GM21528 (cell line): ENCODE results near the gene AKR1B1.
A peak's percentile ranks its signal among the peaks of the same experiment; 100 is the strongest.
"Not testable (repeated sequence)": the region's sequence is repeated elsewhere in the genome, so short reads cannot be mapped to it uniquely, and the experiment has no call there.

Experiments
- ATAC-seq: cut with Tn5 transposase; IDR thresholded peaks from one replicate; pipeline ENCODE4 v1.9.1; 2021; ENCODE audit warnings: mild to moderate bottlenecking, moderate library complexity; ENCODE audit not compliant: unreplicated experiment, low FRiP score

Gene AKR1B1

DNA sequence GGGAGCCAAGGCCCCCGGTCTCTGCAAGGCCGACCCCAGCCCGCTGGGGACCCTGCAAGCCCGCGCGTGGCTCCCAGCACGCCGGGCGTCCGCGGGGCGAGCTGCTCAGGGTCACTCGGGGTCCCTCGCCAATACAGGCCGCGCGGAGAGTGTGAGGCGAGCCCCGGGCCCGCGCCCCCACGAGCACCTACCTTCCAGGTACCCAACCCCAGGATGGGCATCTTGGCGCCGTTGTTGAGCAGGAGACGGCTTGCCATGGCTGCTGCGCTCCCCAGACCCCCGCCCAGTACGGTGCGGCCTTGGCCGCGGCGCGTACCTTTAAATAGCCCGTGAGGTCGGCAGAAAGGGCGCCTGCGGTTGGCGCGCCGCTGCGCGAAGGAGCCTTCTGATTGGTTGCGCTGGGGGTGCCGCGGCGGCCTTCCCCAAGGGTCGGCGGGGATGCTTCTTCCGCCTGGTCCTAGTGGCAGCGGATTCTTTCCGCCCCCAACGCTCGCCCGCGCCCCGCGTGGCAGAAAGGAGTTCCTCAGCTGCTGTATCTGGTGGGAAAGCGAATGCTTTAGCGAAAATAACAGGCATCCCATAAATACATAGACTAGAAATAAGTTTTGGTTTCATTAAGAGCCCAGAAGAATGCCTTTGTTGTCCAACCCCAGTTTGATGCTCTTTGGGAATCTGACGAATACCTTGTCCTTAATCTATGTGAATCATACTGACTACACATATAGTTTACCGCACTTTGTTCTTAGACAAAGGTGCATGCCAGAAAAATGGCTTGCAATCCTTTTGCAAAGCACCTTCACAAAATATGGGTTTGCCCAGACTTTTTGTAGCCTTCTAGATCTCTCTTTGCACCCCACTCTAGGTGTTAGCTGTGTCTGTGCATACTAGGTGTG is at the start of gene AKR1B1:
Gene AKR1B1, minus strand, starts transcription at position 295 of the 893 bp plus-strand sequence. Its CDS starts 38 bp downstream, at position 257.
- peak; percentile 93 for ATAC-seq

DNA sequence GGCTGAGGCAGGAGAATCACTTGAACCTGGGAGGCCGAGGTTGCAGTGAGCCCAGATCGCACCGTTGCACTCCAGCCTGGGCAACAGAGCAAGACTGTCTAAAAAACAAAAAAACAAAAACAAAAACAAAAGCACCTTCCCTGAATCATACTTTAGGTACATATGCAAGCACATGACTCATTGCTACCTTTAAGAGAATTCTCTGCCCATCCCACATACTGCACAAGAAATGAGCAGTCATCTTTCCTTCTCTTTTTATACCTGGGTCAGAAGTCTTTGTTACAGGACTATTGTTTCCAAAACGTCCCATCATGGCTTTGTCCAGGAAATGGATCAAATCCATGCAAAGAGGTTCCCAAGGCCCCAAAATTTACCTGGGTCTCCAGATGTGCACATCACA is 47.0 kb upstream of the AKR1B1 start:
- ATAC-seq: no peak

DNA sequence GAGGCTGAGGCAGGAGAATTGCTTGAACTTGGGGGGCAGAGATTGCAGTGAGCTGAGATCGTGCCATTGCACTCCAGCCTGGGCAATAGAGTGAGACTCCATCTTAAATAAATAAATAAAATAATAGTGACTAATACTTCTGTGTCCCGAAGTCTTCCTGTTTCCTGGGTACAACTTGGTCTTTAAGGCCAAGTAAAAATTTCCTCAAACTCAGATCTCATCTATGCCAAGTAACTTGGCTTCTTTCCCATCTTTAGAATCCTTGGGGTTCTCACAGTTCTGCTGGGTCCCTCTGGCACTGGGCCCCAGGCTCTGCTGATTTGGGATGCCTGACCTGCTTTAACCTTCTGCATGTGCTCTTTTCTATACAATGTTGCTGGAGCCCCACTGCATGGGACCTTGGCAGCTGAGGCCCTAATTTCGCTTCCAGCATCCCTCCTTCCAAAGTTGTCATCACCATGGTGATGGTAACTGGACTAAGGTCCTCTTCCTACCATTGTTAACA is 45.8 kb upstream of the AKR1B1 start:
- no peak for ATAC-seq

DNA sequence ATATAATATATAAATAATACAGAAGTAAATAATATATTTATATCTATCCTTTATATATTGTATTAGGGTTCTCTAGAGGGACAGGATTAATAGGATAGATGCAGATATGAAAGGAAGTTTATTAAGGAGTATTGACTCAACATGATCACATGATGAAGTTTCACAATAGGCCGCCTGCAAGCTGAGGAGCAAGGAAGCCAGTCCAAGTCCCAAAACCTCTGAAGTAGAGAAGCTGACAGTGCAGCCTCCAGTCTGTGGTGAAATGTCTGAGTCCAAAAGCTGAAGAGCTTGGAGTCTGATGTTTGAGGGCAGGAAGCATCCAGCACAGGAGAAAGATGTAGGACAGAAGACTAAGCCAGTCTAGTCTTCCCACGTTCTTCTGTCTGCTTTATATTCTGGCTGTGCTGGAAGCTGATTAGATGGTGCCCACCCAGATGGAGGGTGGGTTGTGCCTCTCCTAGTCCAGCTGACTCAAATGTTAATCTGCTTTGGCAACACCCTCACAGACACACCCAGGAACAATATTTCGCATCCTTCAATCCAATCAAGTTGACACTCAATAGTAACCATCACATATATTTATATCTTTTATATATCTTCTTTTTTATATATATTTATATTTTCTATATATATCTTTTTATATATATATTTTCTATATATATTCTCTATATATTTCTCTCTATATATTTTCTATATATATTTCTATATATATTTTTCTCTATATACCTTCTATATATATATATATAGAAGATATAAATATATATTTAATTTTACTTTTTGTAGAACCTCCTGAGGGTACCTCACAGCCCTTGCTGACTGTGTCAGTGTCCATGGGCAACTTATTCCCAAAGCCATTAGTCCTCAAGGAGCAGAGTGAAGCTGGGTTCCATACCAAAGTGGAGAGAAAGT is 43.8 kb upstream of the AKR1B1 start:
- ATAC-seq: no peak

DNA sequence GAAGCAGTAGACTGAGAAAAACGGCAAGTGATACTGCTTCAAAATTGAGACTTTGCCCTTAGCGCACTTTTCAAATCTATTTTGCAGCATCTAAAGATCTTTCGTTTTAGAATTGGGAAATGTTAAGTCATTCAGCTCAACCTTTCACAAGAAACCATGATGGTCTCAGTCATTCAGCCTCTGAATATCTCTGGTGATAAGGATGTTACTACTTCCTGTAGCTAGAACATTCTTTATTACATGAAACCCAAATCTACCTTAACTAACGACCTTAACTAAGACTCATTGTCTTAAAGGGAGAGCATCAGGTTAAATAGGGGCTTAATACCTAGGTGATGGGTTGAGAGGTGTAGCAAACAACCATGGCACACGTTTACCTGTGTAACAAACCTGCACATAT is 42.1 kb upstream of the AKR1B1 start:
- ATAC-seq: no peak

DNA sequence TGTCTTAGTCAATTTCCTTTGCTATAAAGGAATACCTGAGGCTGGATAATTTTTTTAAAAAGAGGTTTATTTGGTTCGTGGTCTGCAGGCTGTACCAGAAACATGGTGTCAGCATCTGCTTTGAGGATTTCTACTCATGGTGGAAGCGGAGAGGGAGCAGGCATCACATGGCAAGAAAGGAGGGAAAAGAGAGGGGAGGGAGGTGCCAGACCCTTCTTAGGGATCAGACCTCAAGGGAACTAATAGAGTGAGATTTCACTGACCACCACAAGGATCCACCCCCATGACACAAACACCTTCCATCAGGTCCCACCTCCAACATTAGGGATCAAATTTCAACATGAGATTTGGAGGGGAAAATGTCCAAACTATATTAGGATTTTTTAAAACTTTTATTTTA is 41.5 kb upstream of the AKR1B1 start:
- no peak for ATAC-seq

DNA sequence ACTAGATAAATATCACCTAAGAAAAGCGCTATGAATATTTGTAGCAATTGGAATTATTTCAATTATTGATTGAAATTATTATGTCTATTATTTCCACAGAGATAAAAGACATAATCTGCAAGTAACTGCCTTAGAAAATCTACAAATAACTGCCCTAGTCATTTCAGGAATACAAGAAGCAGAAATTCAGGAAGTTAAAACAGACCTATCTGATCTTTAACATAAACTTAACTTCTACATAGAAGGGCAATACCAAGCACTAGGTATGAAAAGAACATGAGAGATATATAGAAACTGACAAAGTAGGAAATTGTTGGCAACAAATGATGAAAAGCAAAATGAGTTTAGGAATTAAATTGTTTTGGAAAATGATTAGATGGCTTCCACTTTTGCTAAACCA is 36.6 kb upstream of the AKR1B1 start:
- no peak for ATAC-seq

DNA sequence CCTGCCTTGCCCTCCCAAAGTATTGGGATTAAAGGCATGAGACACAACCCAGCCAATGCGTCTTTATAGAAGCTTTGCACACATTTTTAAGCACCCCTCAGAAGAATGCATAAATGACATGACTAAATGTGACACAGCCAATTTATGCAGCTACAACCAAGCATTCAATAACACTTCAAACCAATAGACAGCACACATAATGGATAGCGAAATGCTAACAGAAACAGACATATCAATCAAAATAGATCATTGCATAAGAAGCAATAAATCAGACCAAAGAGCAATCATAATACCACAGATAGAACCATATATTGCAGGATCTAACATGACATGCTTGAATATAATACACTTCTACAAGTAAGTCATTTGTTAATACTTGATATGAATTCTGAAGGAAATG is 34.2 kb upstream of the AKR1B1 start:
- no peak for ATAC-seq

DNA sequence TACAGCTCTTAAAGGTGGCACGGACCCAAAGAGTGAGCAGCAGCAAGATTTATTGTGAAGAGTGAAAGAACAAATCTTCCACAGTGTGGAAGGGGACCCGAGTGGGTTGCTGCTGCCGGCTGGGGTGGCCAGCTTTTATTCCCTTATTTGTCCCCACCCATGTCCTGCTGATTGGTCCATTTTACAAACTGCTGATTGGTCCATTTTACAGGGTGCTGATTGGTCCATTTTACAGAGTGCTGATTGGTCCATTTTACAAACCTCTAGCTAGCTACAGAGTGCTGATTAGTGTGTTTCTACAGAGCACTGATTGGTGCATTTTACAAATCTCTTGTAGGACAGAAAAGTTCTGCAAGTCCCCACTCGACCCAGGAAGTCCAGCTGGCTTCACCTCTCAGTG is 28.8 kb upstream of the AKR1B1 start:
- ATAC-seq: not testable (repeated sequence)

DNA sequence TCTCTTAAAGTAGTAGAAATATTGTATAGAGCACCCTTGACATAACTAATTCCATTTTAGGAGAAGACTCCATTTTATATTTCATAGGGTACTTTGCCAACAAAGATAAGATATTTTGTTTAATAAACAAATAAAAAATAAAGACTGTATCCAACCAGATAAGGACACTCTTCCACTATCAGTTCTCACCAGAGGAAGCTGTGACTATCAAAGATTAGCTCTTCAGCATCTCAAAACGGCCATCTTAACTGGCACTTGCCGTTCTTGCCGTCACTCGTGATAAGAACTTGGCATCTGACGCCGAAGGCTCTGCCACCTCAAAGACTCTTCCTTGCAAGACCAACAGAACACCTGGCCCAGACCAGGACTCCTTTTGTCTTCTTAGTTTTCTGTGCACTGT is 26.3 kb upstream of the AKR1B1 start:
- ATAC-seq: no peak

DNA sequence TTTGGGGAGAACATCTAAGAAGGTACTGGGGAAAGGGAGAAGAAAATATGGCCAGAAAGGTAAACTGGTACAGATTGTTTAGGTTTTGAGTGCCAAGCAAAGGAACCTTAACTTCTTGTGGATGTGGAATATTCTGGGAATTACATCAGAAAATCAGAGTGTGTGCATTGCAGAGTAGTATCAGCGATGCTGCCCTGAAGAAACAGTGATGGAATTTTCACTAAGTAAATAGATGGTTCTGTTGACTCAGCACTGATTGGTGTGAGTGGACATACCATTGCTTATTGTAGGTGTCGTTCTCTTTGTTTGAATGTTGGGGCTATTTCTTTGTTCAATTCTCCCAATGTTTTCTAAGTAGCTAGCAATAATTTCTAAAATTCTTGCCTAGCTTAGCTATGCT is 24.4 kb upstream of the AKR1B1 start:
- ATAC-seq: no peak

DNA sequence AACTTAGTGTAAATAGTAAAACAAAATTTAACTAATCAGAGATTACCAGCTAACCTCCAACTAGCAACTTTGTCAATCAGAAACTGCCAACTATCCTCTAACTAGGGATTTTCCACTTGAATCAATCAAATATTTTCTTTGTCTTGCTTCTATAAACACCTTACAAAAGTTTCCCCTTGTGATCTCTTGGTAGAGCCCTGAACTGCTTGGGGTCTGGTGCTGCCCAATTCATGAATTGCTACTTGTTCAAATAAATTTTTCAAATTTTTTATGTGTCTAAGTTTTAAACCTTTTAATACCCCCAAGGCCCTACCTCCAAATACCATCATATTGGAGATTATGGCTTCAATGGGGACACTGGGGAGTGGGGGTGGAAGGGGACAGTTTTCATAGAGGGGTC is 24.0 kb upstream of the AKR1B1 start:
- no peak for ATAC-seq

DNA sequence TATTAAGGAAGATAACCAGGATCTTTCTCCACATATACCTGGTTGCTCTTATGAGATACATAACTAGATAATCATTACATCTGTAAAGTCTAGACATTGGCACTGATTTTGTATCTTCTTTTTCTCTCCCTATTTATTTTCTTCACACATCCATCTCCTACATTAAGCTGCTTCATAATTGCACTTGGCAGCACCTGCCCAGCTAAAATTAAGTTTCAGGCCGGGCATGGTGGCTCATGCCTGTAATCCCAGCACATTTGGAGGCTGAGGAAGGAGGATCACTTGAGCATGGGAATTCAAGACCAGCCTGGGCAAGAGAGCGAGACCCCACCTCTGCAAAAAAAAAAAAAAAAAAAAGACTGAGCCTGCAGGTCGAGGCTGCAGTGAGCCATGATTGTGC is 22.3 kb upstream of the AKR1B1 start:
- ATAC-seq: no peak

DNA sequence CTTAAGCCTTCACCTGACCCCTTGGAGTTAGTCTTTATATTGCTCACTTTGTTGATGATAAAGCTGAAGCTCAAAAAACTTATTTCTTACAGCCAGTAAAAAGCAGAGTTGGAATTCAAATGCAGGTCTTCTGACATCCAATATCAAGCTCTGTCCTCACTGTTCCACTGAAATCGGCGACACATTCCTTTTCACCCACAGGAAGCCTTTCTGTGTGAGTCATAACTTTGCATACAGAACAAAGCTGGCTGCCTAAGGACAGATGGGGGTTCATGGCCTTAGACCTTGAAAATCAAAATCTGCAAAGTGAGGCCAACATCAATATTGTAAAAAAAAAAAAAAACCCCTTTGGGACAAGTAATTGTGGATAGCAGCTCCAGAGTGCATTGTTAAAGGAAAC is 21.8 kb upstream of the AKR1B1 start:
- no peak for ATAC-seq

DNA sequence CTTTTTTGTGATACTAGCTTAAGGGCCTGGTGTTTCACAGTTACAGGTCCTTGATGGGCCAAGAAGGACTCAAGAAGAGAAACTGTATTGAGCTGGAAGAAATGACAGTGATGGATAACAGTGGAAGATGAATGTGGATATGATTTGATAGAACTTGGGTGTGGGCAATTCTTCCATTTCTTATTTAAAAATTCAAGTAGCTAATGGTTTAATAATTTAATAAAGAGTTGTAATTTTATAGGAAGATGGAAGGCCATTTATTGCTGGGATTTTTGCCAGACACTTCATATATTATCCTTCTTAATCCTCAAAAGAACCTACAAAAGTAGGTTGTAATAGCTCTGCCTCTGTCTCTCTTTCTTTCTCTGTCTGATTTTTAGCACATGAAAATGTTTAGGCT is 21.3 kb upstream of the AKR1B1 start:
- no peak for ATAC-seq

DNA sequence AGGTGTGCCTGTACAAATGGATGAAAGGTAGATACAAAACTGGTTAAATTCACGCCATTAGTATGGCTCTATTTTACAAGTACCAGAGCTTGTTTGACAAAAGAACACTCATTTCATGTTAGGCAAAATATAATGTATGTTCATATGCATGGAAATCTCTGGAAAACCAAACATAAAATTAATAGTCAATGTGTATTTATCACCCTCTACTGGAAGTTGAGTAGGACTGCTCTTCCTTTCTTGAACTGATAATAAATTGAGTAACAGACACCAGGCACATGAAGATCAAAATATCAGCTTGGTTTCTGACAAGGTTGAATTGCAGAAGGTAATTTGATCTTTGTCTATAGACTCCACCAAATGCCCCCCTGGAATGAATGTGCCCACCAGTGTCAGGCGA is 19.8 kb upstream of the AKR1B1 start:
- ATAC-seq: no peak

DNA sequence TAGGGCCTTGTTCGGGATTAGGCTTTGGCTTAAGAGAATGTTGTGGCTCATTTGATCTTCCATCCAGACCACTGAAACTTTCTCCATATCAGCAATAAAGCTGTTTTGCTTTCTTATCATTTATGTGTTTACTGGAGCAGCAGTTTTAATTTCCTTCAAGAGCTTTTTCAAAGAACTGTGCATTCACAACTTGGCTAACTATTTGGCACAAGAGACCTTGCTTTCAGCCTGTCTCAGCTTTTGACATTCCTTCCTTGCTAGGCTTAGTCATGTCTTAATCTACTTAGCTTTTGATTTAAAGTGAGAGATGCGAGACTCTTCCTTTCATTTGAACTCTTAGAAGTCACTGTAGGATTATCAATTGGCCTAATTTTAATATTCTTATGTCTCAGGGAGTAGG is 19.1 kb upstream of the AKR1B1 start:
- ATAC-seq: no peak

DNA sequence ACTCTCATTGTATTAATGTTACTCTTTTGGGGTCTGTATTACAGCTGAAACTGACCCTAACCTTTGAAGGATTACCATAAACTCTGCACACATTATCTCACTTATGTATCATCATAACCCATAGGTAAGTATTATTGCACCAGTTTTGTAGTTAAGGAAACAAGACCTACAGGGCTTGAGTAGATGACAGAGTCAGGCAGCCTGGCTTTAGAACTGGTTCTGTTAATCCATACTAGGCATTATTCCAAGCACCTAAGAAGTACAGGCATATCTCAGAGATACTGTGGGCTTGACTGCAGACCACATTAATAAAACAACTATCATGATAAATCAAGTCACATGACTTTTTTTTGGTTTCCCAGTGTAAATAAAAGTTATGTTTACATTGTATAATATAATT is 17.1 kb upstream of the AKR1B1 start:
- no peak for ATAC-seq

DNA sequence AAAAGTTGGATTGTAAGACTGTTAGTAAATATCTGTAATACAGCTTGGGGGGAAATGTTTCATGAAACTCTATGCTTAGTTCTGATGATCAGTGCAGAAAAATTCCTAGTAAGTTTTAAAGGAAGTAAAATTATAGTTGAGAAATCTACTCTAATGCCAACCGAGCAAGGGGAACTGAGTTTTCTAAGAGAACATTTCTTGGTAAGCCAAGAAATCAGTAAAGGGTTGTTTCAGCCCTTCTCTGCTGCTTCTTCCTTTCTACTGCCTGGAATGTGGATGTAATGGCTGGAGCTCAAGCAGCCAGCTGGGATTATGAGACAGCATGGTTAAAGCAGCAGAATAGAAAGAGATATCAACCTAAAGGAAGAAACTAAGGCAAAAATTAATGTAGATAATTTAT is 15.9 kb upstream of the AKR1B1 start:
- ATAC-seq: no peak

DNA sequence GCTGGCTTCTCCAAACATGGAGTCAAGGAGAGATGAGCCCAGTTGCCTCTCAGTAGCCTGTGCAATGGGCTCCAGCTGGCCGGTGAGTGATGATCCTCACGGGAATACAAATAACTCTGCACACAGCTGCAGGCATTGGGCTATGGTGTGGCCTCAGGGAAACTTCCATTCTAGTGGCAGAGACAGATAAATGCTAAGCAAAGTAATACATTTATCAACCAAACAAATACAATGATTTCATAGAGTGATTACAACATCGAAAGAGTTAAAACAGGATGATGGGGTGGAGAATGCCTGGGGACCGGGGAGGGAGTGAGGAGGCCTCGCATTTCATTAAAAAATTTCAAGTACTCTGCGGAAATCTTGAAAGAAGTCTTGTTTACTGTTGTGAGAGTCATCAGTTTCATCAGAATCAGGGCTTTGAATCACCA is 15.0 kb upstream of the AKR1B1 start:
- no peak for ATAC-seq

DNA sequence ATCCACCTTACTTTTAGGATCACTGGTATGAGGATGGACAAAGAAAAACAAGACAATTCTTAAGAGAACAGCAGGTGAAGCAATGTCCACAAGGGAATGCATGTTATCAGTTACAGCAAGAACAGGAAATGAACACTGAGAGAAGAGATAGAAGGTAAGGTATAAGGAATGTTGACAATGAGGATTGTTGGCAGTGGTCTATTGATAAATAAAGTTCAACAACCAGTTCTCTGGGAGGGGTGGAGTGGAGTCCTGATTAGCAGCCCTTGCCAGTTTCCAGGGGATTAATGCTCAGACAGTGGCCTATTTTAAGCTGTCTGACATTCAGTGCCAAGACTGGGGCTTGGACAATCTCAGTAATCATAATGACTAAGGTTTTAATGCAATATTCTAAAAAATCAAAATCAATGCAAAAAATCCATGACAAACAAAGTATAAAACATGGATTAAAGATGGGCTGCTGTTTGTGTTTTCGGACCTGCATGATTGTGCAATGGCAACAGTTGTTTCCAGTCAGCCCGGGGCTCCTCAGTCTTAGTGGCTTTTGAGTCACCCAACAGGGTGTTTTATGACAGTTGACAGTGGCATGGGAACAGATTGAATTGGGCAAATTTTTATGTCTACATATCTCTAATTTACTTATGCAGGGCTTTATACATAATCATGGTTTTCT is 13.8 kb upstream of the AKR1B1 start:
- ATAC-seq: no peak
